Osteoblast (primary cell): ENCODE data around the gene ARL4D. TPM values are rescaled to one million over a fixed set of nuclear protein-coding genes. Genes with fewer than 3 reads are reported as not detected.

Experiments
- DNase-seq: peaks from one replicate; pipeline ENCODE4 v3.0.0; 2011; ENCODE audit warnings: low spot score, mixed read lengths; ENCODE audit not compliant: insufficient read length; ENCODE audit errors: missing footprints
- H2AFZ ChIP-seq: 2 replicates; pipeline ENCODE4 v1.6.0; 2011; ENCODE audit warnings: mild to moderate bottlenecking, low read length
- H3K27ac ChIP-seq: 2 replicates; pipeline ENCODE4 v1.5.1; 2011; ENCODE audit warnings: mild to moderate bottlenecking, low read depth, low read length, moderate library complexity
- H3K27me3 ChIP-seq: 2 replicates; pipeline ENCODE4 v1.6.0; 2012; ENCODE audit warnings: mild to moderate bottlenecking, control low read depth, inconsistent platforms, low read length, moderate library complexity; ENCODE audit not compliant: insufficient read depth
- H3K36me3 ChIP-seq: 2 replicates; pipeline ENCODE4 v1.5.1; 2011; ENCODE audit warnings: mild to moderate bottlenecking, low read length, control low read depth, moderate library complexity; ENCODE audit not compliant: insufficient read depth
- H3K4me1 ChIP-seq: 2 replicates; pipeline ENCODE4 v1.5.1; 2011; ENCODE audit warnings: mild to moderate bottlenecking, low read length, control low read depth, moderate library complexity; ENCODE audit not compliant: insufficient read depth
- H3K4me2 ChIP-seq: 2 replicates; pipeline ENCODE4 v1.6.0; 2011; ENCODE audit warnings: mild to moderate bottlenecking, low read length; ENCODE audit not compliant: insufficient read depth
- H3K4me3 ChIP-seq: fragments of 200-600 bp; sonication (generic); 3 replicates; pipeline ENCODE4 v1.5.1; 2012; ENCODE audit warnings: mild to moderate bottlenecking, low read length, inconsistent platforms; ENCODE audit not compliant: insufficient read depth
- H3K79me2 ChIP-seq: 2 replicates; pipeline ENCODE4 v1.6.0; 2012; ENCODE audit warnings: mild to moderate bottlenecking, low read length, control low read depth, inconsistent platforms; ENCODE audit not compliant: insufficient read depth
- H3K9me3 ChIP-seq: 2 replicates; pipeline ENCODE4 v1.5.1; 2011; ENCODE audit warnings: low read depth, low read length, control low read depth
- H4K20me1 ChIP-seq: 2 replicates; pipeline ENCODE4 v1.6.0; 2012; ENCODE audit warnings: mild to moderate bottlenecking, low read length, control low read depth; ENCODE audit not compliant: insufficient read depth
- small RNA-seq: library from RNA; depleted of rRNA; stranded (forward); fragments of <200 nt; gene quantifications from one replicate; pipeline ENCODE3, GENCODE V24; 2012
- total RNA-seq: library from RNA; depleted of rRNA; stranded (reverse); fragments of >200 nt; gene quantifications from 2 replicates; pipeline ENCODE4 v1.2.3, GENCODE V29; 2012
- TF ChIP-seq, protein P1 (sequence below): IDR thresholded peaks from 2 replicates; pipeline ENCODE4 v1.5.1; 2011; ENCODE audit warnings: mild to moderate bottlenecking, low read depth, low read length, moderate library complexity; ENCODE audit errors: extremely low read depth

ARL4D gene
- total RNA-seq, 1 donor = 18.8 TPM

DNA sequence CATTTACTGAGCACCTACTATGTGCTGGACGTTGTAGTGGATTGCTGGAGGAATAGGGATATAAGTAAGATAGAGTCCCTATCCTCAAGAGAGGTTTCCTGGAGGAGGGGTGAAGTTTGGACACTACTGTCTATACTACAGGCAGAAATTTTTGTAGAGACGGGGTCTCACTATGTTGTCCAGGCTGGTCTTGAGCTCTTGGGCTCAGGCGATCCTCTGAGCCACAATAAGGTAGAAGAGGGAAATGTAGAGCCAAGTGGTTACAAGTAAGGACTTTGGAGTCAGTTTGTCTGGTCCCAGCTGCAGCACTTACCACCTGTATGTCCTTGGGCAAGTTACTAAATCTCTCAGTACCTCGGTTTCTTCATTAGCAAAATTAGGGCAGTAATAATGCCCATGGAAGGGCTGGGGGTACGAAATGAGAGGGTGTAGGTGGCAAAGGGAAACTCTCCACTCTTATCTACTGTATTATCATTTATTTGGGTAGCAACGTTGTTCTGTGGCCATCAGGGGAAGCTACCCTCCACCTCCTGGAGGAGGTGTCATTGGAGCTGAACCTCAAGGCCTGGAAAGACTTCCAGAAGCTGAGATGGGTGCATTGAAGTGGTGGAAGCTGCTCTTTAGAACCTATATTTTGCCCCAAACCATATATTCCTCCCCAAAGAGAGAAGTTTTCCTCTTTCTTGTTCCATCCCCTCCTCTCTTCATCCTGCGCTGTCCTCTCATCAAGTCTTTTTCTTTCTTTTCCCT lies 50.1 kb downstream of the ARL4D start:
- no peak overlapping the region for H2AFZ ChIP-seq
- no peak for DNase-seq
- no peak overlapping the region for H3K4me3 ChIP-seq
- H3K4me1 ChIP-seq = no peaks in the 10 kb centered on the region
- no peaks in the 10 kb centered on the region for H3K36me3 ChIP-seq
- H3K27ac ChIP-seq = no peak overlapping the region
- H4K20me1 ChIP-seq = no peaks in the 10 kb centered on the region
- no peak overlapping the region for H3K4me2 ChIP-seq
- H3K79me2 ChIP-seq = no peaks in the 10 kb centered on the region
- H3K27me3 ChIP-seq = no peaks in the 10 kb centered on the region
- TF ChIP-seq, protein P1, sequence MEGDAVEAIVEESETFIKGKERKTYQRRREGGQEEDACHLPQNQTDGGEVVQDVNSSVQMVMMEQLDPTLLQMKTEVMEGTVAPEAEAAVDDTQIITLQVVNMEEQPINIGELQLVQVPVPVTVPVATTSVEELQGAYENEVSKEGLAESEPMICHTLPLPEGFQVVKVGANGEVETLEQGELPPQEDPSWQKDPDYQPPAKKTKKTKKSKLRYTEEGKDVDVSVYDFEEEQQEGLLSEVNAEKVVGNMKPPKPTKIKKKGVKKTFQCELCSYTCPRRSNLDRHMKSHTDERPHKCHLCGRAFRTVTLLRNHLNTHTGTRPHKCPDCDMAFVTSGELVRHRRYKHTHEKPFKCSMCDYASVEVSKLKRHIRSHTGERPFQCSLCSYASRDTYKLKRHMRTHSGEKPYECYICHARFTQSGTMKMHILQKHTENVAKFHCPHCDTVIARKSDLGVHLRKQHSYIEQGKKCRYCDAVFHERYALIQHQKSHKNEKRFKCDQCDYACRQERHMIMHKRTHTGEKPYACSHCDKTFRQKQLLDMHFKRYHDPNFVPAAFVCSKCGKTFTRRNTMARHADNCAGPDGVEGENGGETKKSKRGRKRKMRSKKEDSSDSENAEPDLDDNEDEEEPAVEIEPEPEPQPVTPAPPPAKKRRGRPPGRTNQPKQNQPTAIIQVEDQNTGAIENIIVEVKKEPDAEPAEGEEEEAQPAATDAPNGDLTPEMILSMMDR = no peak
- H3K9me3 ChIP-seq = no peaks in the 10 kb centered on the region

DNA sequence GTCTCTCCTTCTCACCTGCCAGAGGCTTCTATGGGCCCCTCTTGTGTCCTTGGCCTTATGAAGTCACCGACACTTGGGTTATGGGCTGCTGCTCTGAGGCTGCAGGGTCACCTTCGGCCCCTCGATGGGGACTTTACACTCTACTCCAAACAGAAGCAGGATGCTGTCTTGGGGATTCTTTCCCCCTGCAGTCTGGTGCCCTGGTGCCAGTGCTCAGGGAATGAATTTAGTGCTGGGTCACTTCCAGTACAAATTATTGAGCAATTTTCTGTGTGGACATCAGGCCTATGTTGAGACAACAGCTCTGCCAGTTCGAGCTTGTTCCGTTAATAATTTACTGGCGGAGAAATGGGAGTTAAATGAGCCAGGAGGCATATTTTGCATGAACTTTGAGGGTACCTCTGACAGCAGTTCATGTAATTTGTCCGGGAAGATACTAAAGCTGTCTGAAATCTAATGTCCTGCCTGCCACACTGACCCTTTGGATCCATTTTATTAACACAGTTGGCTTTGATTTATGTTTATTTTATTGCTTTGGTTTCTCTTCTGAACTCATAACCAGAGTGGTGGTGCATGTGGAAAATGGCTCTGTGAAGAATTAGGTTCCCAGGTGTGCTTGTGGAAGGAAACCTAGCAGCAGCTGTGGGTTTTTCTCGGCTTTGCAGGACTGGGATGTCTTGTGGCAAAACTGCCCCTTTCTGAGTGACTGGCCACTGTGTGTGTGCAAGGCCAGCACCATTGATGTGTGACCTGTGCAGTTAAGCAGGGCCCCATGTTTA lies 50.9 kb downstream of the ARL4D start:
- peak; percentile 52 for DNase-seq
- Histone ChIP-seq H2AFZ (no peak overlapping the region), H3K79me2 (no peaks in the 10 kb centered on the region), H3K4me2 (no peak overlapping the region), H3K4me1 (no peaks in the 10 kb centered on the region), H3K27ac (no peak overlapping the region), H3K9me3 (no peaks in the 10 kb centered on the region), H4K20me1 (no peaks in the 10 kb centered on the region), H3K4me3 (no peak overlapping the region), H3K27me3 (no peaks in the 10 kb centered on the region), H3K36me3 (no peaks in the 10 kb centered on the region)
- TF ChIP-seq, protein P1 = no peak

Small RNAs within 50 kb of the gene (small RNA-seq; reads per million reads assigned to genes)
- not detected for gene RNU6-1137P
- gene RNU6-406P = not detected
- not detected for gene RNU6-470P

Other genes starting within 250 kb of the ARL4D start
- gene NBR1, start 227.8 kb upstream of the ARL4D start, total RNA-seq = 115 and 121 TPM in 2 replicates
- 5.1 and 5.6 TPM in 2 replicates for gene TMEM106A, start 187.1 kb upstream of the ARL4D start, total RNA-seq
- gene CCDC200, start 170.4 kb upstream of the ARL4D start, total RNA-seq = not detected in 2 replicates
- gene RNU2-1, start 165.0 kb upstream of the ARL4D start, total RNA-seq = not detected in 2 replicates
- gene DHX8, start 85.0 kb downstream of the ARL4D start, total RNA-seq = 39.2 and 42.3 TPM in 2 replicates
- 0.72 and 1.2 TPM in 2 replicates for gene ETV4, start 147.3 kb downstream of the ARL4D start, total RNA-seq